Epidermal melanocyte (primary cell): ENCODE data around the gene QRICH2.
"Not testable (repeated sequence)": the region's sequence is repeated elsewhere in the genome, so short reads cannot be mapped to it uniquely, and the experiment has no call there.

ENCODE experiments used
- DNase-seq: peaks from one replicate; pipeline ENCODE4 v3.0.0; 2011; ENCODE audit warnings: low spot score; ENCODE audit not compliant: insufficient read length

QRICH2 gene

DNA sequence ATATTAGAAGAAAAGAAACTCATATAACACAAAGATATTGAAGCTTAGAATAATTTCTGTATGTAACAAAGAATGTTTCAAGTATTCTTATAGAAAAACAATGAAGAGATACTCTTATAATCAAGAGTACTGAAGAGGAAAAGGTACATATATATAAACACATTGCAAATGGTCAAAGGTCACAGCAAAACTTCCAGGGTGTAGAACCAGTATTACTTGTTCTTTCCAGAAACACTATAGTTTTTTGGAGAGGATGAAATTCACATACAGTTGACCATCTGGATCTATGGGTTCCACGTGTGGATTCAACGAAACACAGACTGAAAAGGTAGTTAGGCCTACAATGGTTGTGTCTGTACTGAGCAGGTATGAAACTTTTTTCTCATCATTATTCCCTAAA lies 23.0 kb upstream of the QRICH2 start:
- DNase-seq, result no peak

DNA sequence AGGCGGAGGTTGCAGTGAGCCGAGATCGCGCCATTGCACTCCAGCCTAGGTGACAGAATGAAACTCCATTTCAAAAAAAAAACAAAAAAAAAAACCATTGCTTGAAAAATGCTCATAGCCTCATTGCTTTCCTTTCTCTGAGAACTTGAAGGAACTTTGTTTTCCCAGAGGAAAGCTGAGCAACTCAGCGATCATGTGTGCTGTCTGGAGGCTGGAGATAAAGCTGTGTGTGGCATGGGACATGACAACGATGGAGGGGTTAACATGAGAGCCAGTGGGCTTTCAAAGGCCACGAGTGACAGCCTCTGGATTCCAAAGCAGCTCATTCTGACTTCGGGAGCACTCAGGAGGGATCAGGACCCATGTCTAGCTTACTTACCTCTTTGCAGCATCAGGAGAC lies 21.6 kb upstream of the QRICH2 start:
- DNase-seq, result no peak

DNA sequence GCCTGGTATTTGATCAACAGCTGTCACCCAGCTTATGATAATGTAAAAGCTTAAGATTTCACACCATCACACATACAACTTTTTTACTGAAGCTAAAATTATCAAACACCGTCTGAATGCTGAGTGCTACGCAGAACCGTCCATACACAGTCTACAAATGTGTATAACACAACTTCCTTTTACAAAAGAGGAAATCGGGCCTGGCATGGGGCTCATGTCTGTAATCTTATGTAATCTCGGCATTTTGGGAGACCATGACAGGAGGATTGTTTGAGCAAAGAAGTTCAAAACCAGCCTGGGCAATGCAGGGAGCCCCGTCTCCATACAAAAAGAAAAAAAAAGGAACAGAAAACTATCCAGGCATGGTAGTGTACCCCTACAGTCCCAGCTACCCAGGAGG lies 19.6 kb upstream of the QRICH2 start:
- DNase-seq, result no peak

DNA sequence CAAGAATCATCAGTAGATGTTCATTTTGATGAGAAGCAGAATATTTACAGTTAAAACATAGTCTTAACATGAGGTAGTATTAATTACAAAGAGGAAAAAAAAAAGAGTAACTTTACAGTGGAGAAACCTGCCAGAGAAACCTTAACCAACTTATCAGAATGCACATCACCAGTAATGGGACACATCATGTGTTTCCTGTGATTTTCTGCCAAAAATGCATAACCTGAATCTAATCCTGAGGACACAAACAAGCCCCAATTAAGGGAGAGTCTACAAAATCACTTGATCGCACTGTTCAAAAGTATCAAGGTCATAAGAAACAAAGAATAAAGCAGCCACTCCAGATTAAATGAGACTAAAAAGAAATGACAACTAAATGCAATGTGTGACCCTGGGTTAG lies 18.2 kb upstream of the QRICH2 start:
- DNase-seq, result no peak

DNA sequence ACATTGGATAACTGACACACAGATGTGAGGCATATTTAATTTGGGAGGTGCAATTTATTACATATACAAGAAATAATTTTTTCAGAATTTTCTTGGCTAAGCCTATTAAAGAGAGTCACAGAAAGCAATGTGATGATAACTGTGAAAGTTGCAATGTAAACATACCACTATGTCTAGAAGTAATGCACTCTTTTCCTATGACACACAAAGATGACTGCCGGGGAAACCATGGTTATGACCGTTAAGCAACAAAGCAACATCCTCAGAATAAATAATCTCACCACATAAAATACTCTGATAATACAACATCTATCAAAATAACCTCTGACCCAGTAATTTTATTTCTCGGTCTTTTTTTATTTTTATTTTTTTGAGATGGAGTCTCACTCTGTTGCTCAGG lies 10.5 kb upstream of the QRICH2 start:
- DNase-seq, result no peak

DNA sequence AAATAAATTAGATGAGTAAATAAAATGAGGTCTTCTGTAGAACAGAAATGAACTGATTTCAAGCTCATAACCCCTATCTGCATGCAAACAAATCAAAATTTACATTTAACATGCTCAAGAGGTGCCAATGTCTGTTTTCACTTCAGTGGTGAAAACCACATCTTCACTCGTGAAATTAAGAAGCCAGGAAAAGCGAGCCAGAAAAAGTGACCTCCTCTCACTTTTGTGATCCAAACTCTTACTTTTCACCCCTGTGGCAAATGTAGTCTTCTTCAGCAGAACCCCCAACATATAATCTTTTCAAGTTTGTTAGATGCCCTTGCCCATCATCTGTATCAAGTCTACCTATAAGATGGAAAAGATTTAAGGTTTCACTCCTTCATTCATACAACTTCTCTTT lies 9.5 kb upstream of the QRICH2 start:
- DNase-seq, result no peak

DNA sequence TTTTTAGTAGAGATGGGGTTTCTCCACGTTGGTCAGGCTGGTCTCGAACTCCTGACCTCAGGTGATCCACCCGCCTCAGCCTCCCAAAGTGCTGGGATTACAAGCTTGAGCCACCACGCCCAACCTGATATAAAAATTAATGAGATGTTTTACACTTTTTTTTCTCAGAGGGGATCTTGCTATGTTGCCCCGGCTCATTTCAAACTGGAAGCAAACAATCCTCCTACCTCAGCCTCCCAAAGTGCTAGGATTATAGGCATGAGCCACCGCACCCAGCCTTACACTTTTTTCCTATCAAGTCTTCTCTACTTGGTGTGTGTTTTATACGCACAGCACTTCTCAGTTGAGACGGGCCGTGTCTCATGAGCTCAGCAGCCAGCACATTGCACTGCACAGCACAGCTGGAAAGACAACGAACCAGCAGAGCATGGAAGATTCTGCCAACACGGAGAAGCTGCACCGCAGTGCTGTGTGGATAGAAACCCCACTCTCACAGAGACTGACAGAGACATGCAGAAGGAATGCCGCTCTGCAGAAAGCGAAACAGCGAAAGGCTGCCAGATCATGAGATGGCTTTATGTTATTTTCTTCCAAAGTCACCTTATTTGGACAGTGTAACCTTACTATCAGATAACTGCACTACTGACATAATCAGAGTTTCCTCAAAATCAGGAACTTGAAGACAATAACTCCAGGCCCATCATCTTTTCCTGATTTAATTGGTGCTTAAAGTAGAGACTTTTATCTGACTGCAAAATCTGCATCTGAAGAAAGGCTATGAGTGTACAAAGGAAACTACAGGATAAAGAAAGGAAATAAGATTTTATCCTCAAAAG lies 6.5 kb upstream of the QRICH2 start:
- no peak for DNase-seq

DNA sequence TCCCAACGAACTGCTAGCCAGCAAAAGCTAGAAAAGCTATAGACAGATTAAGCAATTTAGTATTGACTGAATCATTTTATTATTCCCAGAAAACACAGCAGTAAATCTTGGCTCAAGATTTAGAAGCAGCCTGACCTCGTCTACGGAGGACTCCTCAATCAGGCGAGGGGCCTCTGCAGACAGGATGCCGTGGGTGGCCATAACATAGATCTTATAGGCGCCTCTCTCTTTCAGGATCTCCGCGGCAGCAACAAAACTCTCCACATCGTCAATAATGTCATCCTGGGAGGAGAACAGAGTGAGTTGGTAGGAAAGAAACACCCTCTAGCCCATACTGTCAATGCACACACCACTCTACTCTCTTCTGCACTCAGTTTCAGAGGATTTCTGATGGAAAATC lies 4.7 kb upstream of the QRICH2 start:
- DNase-seq, result no peak

DNA sequence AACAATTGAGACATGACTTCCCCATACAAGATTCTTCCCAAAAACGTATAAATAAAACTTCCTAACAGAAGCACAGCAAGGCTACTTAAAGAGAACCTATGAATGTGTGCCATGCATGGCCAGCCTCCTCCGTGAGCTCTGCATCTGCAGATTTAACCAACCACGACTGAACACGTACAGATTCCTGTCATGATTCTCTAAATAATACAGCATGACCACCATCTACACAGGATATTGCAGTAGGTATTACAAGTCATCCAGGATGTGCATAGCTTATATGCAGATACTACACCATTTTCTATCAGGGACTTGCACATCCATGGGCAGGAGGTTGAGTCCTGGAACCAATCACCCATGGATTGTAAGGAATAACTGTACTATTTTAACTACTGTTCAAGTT lies 1.4 kb upstream of the QRICH2 start:
- no peak for DNase-seq

DNA sequence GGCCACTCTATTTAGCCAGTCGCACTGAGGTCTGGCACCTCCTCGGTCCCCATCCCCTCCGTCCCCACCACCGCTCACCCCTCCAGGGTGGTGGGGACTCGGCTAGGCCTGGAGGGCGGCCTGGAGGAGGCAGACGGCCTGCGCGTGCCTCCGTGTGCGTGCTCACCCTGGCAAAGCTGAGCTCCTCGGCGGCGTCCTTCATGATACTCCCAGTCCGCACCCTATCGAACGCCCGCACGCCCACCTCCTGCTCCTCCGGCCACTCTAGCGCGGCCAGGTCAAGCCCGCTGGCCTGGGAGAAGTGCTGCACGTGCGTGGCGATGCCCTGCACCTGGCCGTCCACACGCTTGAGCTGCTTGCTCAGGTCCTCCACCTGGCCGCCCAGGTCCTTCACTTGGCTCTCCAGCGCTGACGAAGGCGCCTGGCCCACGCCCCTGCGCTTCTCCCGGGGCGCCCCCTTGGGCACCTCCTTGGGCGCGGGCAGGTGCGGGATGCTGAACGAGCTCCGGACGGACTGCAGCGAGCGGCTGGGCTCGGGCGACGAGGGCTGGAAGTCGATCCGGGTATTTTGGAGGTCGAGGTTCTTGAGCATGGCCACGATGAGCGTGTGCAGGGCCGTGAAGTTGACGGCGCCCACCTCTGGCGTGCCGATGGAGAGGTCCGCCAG lies 644 bp downstream of the QRICH2 start:
- no peak for DNase-seq

DNA sequence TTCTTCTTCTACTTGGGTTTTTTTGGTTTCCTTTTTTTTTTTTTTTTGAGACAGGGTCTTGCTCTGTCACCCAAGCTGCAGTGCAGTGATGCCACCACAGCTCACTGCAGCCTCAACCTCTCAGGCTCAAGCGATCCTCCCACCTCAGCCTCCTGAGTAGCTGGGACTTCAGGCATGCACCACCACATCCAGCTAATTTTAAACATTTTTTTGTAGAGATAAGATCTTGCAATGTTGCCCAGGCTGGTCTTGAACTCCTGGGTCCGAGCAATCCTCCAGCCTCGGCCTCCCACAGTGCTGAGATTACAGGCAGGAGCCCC lies 3.0 kb downstream of the QRICH2 start:
- DNase-seq, result not testable (repeated sequence)

DNA sequence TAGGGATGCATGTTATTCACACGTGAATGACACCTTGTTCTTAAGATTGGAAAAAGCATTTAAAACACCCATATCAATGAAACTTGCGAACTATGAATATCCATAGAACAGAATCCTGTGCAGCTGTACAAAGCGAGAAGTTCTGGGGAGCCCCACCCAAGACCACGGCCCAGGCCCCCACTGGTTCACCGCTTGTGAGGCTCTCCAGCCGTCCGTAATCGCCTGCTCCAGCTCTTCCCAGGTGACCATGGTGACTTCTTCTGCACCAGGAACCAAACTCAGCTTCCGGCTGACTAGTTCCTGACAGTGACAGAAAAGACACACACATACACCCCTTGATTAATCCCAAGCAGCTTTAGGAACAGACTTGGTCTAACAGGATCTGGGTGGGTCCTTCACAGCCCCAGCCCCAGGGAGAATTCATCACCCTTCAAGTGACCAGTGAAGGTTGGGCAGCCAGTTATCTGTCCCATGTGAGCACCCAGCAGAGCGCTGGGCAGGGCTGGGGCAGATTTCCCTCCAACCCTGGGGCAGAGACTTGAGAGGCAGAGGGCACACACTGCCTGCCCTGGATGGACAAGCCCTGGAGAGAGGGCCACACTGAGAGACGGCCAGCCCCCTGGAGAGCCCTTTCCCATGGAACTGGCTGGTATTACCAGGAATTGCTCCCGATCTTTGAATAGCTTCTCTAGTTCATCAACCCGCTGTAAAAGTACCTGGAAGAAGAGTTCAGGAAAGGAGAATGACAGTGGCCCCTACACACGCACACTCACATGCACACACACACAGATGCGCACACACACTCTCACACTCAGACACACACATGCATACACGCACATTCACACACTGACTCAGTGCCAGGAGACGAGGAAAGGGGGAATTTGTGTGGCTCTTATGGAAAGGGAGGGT lies 3.6 kb downstream of the QRICH2 start:
- DNase-seq, result no peak

DNA sequence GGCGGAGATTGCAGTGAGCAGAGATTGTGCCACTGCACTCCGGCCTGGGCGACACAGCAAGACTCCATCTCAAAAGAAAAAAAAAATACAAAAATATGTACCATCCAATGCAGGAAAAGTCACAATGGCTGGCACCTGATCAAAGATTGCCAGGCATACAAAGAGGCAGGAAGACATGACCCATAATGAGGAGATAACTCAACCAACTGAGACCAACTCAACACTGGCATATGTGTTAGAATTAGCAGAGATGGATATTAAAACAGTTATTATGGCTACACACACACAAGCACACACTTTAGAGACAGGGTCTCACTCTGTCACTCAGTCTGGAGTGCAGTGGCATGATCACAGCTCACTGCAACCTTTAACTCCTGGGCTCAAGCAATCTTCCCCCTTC lies 10.6 kb downstream of the QRICH2 start:
- no peak for DNase-seq

DNA sequence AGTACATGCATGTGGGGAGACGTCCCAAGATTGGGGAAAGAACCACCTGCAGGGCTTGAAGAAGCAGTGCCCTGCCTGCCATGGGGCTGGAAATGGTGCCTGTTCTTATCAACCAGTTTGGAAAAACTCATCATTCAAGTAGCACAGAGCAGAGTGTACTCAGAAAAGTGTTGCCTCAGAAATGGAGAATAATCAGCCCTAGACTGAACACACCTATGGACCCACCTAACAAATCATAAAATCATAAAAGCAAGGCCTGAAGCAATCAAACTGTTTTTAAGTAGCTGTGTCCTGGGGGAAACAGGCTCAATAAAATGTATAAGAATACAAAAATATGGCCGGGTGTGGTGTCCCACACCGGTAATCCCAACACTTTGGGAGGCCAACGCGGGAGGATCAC lies 11.2 kb downstream of the QRICH2 start:
- no peak for DNase-seq

DNA sequence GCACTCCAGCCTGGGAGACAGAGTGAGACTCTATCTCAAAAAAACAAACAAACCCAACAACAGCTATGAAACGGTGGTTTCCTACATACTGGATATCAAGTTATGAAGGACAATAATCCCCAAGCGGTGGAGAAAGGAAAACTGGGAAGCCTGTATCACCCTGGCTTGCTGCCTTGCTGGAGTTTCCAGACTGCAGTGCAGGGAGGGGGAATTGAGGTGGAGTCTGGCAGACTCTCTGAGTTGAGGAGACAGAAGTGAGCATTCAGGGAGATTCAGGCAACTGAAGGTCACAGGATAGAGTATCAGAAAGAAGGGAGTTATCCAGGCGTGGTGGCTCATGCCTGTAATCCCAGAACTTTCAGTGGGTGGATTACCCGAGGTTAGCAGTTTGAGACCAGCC lies 11.9 kb downstream of the QRICH2 start:
- no peak for DNase-seq

DNA sequence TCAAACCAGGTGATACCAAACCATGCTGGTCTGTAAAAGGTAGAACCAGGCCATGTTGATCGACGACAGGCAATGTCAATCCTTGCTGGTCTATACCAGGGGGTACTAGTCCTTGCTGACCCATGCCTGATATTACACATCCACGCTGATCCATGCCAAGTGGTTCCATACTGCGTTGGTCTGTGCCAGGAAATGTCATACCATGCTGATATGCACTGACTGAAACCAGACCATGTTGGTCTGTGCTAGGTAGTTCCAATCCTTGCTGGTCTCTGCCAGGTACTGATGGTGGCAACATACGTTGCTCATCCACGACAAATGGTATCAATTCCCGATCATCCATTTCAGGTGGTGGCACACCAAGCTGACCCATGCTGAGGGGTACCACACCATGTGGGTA lies 15.0 kb downstream of the QRICH2 start:
- DNase-seq, result no peak

DNA sequence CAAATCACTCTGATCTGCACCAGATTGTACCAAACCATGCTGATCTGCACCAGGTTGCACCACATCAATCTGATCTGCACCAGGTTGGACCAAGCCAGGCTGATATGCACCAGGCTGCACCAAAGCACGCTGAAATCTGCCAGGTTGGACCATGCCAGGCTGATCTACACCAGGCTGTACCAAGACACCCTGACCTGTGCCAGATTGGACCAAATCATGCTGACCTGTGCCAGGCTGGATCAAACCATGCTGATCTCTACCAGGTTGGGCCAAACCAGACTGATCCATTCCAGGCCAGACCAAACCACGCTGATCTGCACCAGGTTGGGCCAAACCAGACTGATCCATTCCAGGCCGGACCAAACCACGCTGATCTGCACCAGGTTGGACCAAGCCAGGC lies 15.5 kb downstream of the QRICH2 start:
- no peak for DNase-seq

DNA sequence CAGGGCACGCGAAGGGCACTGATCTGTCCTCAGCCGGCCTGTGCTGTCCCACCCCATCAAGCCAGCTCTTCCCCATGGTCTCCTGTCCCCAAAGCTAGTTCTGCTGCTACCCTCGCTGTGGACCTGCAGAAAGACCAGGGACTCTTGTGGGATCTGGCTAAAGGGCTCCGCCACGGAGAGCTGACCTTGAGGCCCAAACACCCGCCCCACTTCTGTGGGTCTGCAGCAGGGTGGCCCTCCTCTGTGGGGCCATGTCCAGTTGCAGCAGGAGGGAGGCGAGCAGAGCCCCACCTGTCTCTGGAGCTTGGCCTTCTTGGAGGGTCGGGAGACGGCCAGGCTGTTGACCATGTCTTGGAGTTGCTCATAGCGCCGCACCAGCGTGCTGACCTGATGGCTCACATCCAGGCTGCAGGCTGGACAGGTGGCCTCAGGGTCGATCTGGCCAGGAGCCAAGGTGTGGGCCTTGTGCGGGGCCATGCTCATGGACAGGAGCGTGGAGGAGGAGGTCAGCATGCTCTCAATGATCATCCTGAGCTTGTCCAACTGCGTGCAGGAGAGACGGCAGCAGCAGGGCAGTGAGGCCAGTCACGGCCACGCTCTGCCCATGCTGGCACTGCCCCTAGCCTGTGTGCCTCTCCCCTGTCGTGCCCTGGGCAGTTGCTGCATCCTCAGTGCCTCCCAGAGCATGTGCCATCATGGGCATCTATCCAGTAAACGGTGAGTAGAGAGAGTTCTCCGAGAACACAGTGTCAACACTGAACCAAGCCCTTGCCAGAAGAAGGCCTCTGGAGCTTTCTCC lies 26.3 kb downstream of the QRICH2 start:
- no peak for DNase-seq

DNA sequence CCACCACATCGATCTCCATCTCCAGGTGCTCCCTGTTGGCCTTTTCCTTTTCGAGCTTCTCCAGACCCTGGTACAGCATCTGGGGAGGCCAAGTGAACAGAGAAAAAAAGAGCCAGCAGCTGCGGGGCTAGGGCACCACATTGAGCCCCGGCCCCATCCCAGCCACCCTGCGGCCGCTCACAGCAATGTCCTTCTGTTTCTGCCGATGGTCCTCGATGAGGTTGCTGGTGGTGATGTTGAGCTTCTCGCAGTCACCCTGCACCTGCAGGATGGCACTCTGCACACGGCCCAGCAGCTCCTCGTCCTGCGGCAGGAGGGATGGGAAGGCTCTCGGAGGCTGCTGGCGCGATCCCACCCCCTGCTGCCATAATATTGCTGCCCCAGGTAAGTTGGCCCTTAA lies 27.4 kb downstream of the QRICH2 start:
- no peak for DNase-seq

DNA sequence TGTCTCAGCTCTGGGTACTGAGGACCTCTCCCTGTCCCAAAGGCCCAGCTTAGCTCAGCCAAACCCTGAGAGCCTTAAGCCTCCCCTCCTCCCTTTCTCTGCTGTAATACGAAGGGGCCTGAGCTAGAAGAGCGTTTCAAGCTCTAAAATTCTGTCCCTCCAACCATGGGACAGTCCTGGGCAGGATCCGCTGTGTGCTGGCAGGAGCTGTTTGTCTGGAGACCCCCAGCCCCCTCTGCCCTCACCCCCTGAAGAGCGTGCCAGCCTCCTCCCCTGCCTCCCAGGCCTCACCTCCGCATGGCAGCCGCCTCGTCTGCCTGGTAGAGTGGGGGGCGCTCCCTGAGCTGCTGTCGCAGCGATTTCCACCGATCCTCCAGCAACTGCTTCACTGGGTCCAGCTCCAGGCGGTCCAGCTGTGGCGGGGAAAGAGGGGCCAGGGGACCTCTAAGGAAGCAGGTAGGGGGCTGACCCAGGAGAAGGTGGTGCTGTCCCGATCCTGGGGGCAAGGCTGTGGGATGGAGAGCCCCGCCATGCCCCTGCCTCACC lies 28.3 kb downstream of the QRICH2 start:
- DNase-seq, result no peak
